Astrocyte (in vitro differentiated cells and primary cell): ENCODE results near the gene PTPRK. TPM values are rescaled to one million over a fixed set of nuclear protein-coding genes. Genes with fewer than 3 reads are reported as not detected.
"Not testable (repeated sequence)": the region's sequence is repeated elsewhere in the genome, so short reads cannot be mapped to it uniquely, and the experiment has no call there.

Experiments
- DNase-seq: peaks from one replicate; pipeline ENCODE4 v3.0.0-alpha.2; 2010; ENCODE audit warnings: low read depth
- FAIRE-seq: peaks from 2 replicates; lab custom pipeline; 2011; peaks lifted over from hg19 to GRCh38; lab: Jason Lieb, UNC
- H2AFZ ChIP-seq: 2 replicates; pipeline ENCODE4 v1.6.0; 2012; ENCODE audit warnings: low read depth, low read length, inconsistent platforms
- H3K27ac ChIP-seq: 2 replicates; pipeline ENCODE4 v1.5.1; 2011; ENCODE audit warnings: low read depth, low read length, inconsistent platforms
- H3K27me3 ChIP-seq: 2 replicates; pipeline ENCODE4 v1.6.0; 2011; ENCODE audit warnings: low read length, inconsistent platforms; ENCODE audit not compliant: insufficient read depth
- H3K36me3 ChIP-seq: 2 replicates; pipeline ENCODE4 v1.5.1; 2011; ENCODE audit warnings: low read length, inconsistent platforms; ENCODE audit not compliant: insufficient read depth
- H3K4me1 ChIP-seq: 2 replicates; pipeline ENCODE4 v1.5.1; 2011; ENCODE audit warnings: low read length, inconsistent platforms; ENCODE audit not compliant: insufficient read depth
- H3K4me2 ChIP-seq: 2 replicates; pipeline ENCODE4 v1.6.0; 2012; ENCODE audit warnings: low read length, inconsistent platforms
- H3K4me3 ChIP-seq: 2 replicates; pipeline ENCODE4 v1.5.1; 2011; ENCODE audit warnings: low read depth, mild to moderate bottlenecking, low read length, inconsistent platforms; ENCODE audit not compliant: insufficient read depth
- H3K79me2 ChIP-seq: 2 replicates; pipeline ENCODE4 v1.6.0; 2012; ENCODE audit warnings: mild to moderate bottlenecking, low read length, inconsistent platforms; ENCODE audit not compliant: insufficient read depth
- H3K9ac ChIP-seq: 2 replicates; pipeline ENCODE4 v1.6.0; 2012; ENCODE audit warnings: mild to moderate bottlenecking, low read length, inconsistent platforms
- H3K9me3 ChIP-seq: 2 replicates; pipeline ENCODE4 v1.5.1; 2012; ENCODE audit warnings: low read depth, mild to moderate bottlenecking, low read length, inconsistent platforms; ENCODE audit not compliant: insufficient read depth
- H4K20me1 ChIP-seq: 2 replicates; pipeline ENCODE4 v1.6.0; 2012; ENCODE audit warnings: low read length, inconsistent platforms; ENCODE audit not compliant: insufficient read depth
- H3K27ac Mint-ChIP-seq: one replicate; pipeline ENCODE4 v1.8.0; 2021; ENCODE audit warnings: mild to moderate bottlenecking, mixed read lengths; ENCODE audit not compliant: unreplicated experiment
- H3K27me3 Mint-ChIP-seq: one replicate; pipeline ENCODE4 v1.8.0; 2021; ENCODE audit warnings: low read depth, mixed read lengths; ENCODE audit not compliant: unreplicated experiment
- H3K36me3 Mint-ChIP-seq: one replicate; pipeline ENCODE4 v1.8.0; 2021; ENCODE audit warnings: low read depth, mixed read lengths; ENCODE audit not compliant: unreplicated experiment
- H3K4me1 Mint-ChIP-seq: one replicate; pipeline ENCODE4 v1.8.0; 2021; ENCODE audit warnings: low read depth, mixed read lengths; ENCODE audit not compliant: unreplicated experiment
- H3K4me3 Mint-ChIP-seq: one replicate; pipeline ENCODE4 v1.8.0; 2021; ENCODE audit warnings: mild to moderate bottlenecking, moderate library complexity, mixed read lengths; ENCODE audit not compliant: unreplicated experiment
- H3K9me3 Mint-ChIP-seq: one replicate; pipeline ENCODE4 v1.8.0; 2021; ENCODE audit warnings: mild to moderate bottlenecking, mixed read lengths; ENCODE audit not compliant: unreplicated experiment
- EZH2 ChIP-seq: IDR thresholded peaks from 2 replicates; pipeline ENCODE4 v1.6.1; 2012; ENCODE audit warnings: mild to moderate bottlenecking, low read length, inconsistent platforms; ENCODE audit not compliant: insufficient read depth
- total RNA-seq: library from RNA; stranded (reverse); gene quantifications from 2 replicates; pipeline ENCODE4 v1.2.1, GENCODE V29; 2021
- TF ChIP-seq, protein P1 (sequence below): IDR thresholded peaks from 2 replicates; pipeline ENCODE4 v1.5.1; 2011; ENCODE audit warnings: low read depth, mild to moderate bottlenecking, inconsistent platforms, low read length, moderate library complexity; ENCODE audit not compliant: insufficient read depth

Gene PTPRK
- total RNA-seq, 1 donor from 2014 or later: 159 TPM

- Histone ChIP-seq H3K4me2 (no peak overlapping the region), H3K79me2 (peaks cover 81% of the 10 kb centered on the region), H2AFZ (no peak overlapping the region), H3K9ac (no peak overlapping the region), H3K36me3 (no peaks in the 10 kb centered on the region), H3K27ac (no peak overlapping the region), H3K9me3 (no peaks in the 10 kb centered on the region), H3K4me3 (no peak overlapping the region), H3K27me3 (no peaks in the 10 kb centered on the region), H3K4me1 (no peaks in the 10 kb centered on the region), H4K20me1 (peaks cover 59% of the 10 kb centered on the region)
- H3K36me3 Mint-ChIP-seq: no peaks in the 10 kb centered on the region
- no peak overlapping the region for H3K27ac Mint-ChIP-seq
- no peaks in the 10 kb centered on the region for H3K9me3 Mint-ChIP-seq
- TF ChIP-seq EZH2: no peak
- FAIRE-seq (no peak), DNase-seq (no peak)
- H3K4me1 Mint-ChIP-seq: peaks cover 23% of the 10 kb centered on the region
- no peaks in the 10 kb centered on the region for H3K27me3 Mint-ChIP-seq
- no peak overlapping the region for H3K4me3 Mint-ChIP-seq
These were observed 80.8 kb downstream of the PTPRK start for GRCh38 chr6:128439627-128440026.

DNA sequence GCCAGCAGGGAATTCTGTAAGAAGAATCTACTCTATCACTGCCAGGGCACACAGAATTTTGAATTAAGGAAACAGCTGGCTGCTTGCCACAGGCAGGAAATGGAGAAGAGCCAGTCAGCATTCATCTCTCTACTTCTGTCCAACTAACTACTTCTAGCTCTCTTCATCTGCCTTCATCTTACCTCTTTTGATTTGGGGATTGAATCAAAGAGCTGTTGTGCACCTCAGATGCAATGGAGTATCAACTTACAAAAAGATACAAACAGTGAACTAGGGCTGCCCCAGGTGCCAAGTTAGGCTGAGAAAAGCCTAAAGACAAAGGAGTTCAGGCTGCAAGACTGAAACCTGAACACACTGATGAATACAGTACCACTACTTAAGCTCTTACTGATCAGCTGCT, 82.0 kb downstream of the PTPRK start:
- FAIRE-seq: no peak
- no peak overlapping the region for H3K4me2 ChIP-seq

DNA sequence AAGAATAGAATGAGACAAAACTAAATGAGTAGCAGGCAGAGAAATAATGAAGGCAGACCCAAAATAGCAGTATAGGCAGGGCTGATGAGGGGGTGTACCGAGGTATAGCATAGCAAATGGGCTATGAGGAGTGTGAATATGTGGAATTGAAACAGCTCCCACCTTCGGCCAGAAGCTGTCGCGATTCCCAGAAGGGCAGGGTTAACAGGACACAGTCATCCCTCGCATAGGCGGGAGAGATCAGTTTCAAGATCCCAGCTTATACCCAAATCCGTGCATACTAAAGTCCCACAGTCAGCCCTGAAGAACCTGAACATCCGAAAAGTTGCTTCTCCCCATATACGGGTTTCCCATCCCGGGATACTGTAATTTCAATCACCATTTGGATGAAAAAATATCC, 82.7 kb downstream of the PTPRK start:
- H3K9me3 ChIP-seq: no peaks in the 10 kb centered on the region
- no peak overlapping the region for H3K27ac ChIP-seq
- H3K9me3 Mint-ChIP-seq: no peaks in the 10 kb centered on the region
- no peak overlapping the region for H2AFZ ChIP-seq
- no peaks in the 10 kb centered on the region for H3K27me3 Mint-ChIP-seq
- DNase-seq (no peak), FAIRE-seq (no peak)
- peaks cover 23% of the 10 kb centered on the region for H3K4me1 Mint-ChIP-seq
- no peaks in the 10 kb centered on the region for H3K4me1 ChIP-seq
- no peaks in the 10 kb centered on the region for H3K27me3 ChIP-seq
- no peaks in the 10 kb centered on the region for H3K36me3 ChIP-seq
- H3K36me3 Mint-ChIP-seq: no peaks in the 10 kb centered on the region
- no peak overlapping the region for H3K4me3 Mint-ChIP-seq
- TF ChIP-seq, protein P1, sequence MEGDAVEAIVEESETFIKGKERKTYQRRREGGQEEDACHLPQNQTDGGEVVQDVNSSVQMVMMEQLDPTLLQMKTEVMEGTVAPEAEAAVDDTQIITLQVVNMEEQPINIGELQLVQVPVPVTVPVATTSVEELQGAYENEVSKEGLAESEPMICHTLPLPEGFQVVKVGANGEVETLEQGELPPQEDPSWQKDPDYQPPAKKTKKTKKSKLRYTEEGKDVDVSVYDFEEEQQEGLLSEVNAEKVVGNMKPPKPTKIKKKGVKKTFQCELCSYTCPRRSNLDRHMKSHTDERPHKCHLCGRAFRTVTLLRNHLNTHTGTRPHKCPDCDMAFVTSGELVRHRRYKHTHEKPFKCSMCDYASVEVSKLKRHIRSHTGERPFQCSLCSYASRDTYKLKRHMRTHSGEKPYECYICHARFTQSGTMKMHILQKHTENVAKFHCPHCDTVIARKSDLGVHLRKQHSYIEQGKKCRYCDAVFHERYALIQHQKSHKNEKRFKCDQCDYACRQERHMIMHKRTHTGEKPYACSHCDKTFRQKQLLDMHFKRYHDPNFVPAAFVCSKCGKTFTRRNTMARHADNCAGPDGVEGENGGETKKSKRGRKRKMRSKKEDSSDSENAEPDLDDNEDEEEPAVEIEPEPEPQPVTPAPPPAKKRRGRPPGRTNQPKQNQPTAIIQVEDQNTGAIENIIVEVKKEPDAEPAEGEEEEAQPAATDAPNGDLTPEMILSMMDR: no peak
- no peak for TF ChIP-seq EZH2
- H3K79me2 ChIP-seq: peaks cover 82% of the 10 kb centered on the region
- H4K20me1 ChIP-seq: peaks cover 52% of the 10 kb centered on the region
- H3K4me2 ChIP-seq: no peak overlapping the region
- H3K27ac Mint-ChIP-seq: no peak overlapping the region
- no peak overlapping the region for H3K9ac ChIP-seq
- no peak overlapping the region for H3K4me3 ChIP-seq

More for the DNA sequence above, 82.0 kb downstream of the PTPRK start:
- no peaks in the 10 kb centered on the region for H3K36me3 ChIP-seq
- H3K27me3 Mint-ChIP-seq: no peaks in the 10 kb centered on the region
- H3K9me3 ChIP-seq: no peaks in the 10 kb centered on the region
- H3K79me2 ChIP-seq: peaks cover 84% of the 10 kb centered on the region
- H3K9ac ChIP-seq: no peak overlapping the region
- no peak overlapping the region for H3K4me3 Mint-ChIP-seq
- peaks cover 21% of the 10 kb centered on the region for H3K4me1 Mint-ChIP-seq
- TF ChIP-seq, protein P1: no peak
- no peak for TF ChIP-seq EZH2
- DNase-seq: peak; percentile 19
- H3K4me3 ChIP-seq: no peak overlapping the region
- no peaks in the 10 kb centered on the region for H3K9me3 Mint-ChIP-seq
- no peaks in the 10 kb centered on the region for H3K36me3 Mint-ChIP-seq
- H2AFZ ChIP-seq: no peak overlapping the region
- no peak overlapping the region for H3K27ac Mint-ChIP-seq
- H3K27me3 ChIP-seq: no peaks in the 10 kb centered on the region
- no peaks in the 10 kb centered on the region for H3K4me1 ChIP-seq
- H4K20me1 ChIP-seq: peaks cover 52% of the 10 kb centered on the region
- H3K27ac ChIP-seq: no peak overlapping the region

- H3K4me1 Mint-ChIP-seq: peaks cover 40% of the 10 kb centered on the region
- H2AFZ ChIP-seq, DNase-seq, H3K9me3 ChIP-seq, FAIRE-seq, H3K27me3 ChIP-seq, H3K4me1 ChIP-seq, H3K9me3 Mint-ChIP-seq, H3K36me3 Mint-ChIP-seq, H3K4me3 Mint-ChIP-seq, H3K27ac ChIP-seq, H3K4me3 ChIP-seq, H3K36me3 ChIP-seq, H3K9ac ChIP-seq, H3K27me3 Mint-ChIP-seq, H3K4me2 ChIP-seq, H3K27ac Mint-ChIP-seq: not testable (repeated sequence)
- peaks cover 75% of the 10 kb centered on the region for H3K79me2 ChIP-seq
- H4K20me1 ChIP-seq: peaks cover 42% of the 10 kb centered on the region
These were observed 85.6 kb downstream of the PTPRK start for GRCh38 chr6:128434752-128435151.
